Activated gamma-delta T cell (primary cell): ENCODE results near the gene SERINC3.

ENCODE experiments used
- DNase-seq: peaks from one replicate; lab custom pipeline; 2025; lab: John Stamatoyannopoulos, UW

Gene SERINC3

DNA sequence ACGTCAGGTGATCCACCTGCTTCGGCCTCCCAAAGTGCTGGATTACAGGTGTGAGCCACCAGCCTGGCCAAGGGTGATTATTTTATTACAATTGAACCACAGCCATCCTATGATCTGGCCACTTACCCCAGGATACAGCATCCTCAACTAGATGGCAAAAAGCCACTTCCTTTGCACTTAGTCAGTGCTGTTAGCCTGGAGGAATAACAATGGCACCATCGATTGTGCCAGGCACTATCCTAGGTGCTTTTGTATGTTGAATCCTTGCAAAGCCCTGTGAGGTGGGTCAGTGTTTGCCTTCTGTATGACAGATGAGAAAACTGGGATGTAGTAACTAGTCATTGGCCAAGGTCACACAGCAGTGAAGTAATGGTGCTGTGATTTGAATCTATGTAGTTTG is 57.4 kb downstream of the SERINC3 start:
- no peak for DNase-seq

DNA sequence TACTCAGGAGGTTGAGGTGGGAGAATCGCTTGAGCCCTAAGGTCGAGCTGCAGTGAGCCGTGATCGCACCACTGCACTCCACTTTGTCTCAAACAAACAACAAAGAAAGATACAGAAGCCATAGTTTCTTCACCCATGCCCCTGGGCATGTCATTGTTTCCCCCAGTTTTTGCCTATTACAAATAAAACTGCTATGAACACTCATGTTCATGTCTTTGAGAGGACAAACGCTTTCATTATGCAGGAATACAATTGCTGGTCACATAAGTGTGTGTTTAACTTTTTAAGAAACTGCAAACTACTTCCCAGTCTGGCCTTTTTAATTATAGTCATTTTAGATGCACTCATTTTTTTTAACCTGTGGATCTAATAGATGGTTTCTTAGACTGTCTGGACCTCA is 58.4 kb downstream of the SERINC3 start:
- DNase-seq: no peak

DNA sequence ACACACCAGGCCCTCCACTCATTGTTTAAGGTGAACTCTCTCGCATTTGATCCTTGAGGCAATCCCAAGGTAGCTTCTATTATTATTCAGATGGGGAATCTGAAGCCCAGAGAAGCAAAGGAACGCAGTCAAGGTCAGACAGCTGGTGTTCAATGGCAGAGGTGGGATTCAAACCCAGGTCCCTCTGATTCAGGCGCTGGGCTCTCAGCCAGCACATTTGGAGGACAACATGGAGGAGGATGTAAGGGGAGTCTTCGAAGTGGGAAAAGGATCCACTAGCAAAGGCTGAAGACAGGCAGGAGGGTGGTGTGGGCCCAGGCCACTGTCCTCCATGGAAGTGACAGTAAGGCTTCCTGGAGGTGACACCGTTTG is 60.1 kb downstream of the SERINC3 start:
- no peak for DNase-seq

DNA sequence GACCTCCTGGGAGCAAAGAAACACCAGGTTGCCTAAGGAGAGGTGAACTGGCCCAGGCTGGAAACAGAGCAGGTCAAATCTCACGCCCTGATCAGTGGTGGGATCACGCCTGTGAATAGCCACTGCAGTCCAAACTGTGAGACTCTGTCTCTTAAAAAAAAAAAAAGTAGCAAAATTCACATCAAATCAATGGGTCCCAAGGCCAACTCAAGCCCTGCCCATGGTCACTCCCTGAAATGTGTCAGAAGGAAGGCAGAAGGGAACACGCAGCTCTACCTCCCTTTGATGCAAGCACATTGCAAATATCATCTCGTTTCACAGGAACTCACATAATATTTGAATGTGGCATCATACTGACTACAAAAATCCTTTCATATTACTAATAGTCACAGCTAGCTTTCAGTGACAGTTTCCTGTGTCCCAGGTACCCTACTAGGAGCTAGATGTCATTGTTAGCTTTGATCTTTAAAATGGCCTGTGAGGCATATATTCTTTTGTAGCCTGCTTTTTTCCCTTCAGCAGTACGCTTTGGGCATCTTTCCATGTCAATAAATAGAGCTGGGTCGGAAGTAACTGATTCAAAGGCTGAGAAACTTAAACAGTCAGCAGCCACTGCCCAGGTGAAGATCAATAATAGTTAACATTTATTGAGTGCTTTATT is 60.6 kb downstream of the SERINC3 start:
- DNase-seq: no peak

DNA sequence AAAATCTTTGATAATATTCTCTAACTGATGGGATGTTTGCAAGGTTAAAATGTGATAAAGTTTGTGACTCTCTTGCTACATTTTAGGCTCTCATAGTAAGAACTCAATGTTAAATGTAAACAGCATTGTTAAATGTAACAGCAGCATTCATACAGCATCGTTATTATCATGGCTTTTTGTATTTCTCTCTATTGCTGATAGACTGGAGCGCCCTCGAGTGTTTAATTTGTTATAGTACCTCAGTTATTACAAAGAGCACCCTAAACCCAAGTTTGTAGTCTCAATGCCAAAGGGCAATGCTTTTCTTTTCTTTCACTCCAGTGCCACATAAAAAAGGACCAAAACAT is 61.1 kb downstream of the SERINC3 start:
- DNase-seq: no peak

DNA sequence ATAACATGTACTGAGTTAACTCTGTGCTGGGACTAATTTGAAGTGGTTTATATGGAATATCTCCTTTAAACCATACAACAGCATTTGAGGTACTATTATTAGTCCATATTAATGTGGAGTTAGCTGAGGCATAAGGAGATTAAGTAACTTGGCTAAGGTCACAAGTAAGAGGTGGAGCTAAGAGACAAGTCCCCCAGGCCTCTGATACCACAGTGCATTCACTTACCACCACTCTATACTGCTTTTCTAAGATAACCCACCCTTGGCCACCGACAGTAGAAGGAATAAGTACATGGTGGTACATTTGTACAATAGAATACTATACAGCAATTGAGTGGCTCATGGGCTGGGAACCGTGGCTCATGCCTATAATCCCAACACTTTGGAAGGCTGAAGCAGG is 62.6 kb downstream of the SERINC3 start:
- DNase-seq: no peak

DNA sequence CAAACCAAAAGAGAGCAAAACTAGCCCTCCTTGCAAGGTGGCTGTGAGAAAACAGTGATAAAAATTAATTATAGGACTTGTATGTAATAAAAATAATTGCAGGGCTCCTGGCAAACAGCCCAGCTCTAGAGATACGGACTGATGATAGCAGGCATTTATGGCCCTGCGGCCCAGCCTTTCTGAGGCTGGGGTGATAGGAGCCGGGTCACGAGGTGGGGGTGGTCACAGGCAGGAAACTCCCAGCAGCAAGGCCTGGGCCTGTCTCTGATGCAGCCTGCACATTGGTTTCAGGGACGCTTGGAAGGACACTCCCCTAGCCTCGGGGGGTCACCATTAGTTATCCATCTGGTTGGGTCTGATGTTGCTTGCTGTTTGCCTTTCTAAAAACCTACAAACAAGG is 64.9 kb downstream of the SERINC3 start:
- no peak for DNase-seq

DNA sequence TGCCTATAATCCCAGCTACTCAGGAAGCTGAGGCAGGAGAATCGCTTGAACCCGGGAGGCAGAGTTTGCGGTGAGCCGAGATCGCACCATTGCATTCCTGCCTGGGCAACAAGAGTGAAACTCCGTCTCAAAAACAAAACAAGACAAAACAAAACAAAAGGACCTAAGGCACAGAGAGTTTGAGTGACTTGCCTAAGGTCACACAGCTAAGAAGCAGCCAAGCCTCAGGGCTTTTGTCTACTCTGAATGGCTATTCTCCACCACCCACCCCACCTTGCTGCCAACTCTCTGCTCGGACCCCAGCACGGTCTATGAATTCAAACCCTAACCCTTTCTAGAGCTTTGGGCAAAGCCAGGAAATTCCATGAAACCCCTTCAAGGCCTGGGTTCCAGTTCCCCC is 65.3 kb downstream of the SERINC3 start:
- no peak for DNase-seq

DNA sequence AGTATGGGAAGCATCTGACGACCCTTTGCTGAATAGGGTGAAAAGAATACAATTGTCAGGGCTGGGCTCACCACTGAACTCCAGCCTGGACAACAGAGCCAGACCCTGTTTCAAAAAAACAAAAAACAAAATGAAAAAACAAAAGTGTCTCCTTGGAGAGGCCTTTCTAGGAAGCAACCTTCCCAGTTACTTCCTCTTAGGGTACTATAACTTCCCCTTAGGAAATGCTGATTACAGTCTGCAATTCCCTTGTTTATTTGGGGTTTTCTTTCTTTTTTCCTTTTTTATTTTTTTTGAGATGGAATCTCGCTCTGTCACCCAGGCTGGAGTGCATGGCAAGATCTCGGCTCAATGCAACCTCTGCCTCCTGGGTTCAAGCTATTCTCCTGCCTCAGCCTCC is 66.7 kb downstream of the SERINC3 start:
- DNase-seq: no peak

DNA sequence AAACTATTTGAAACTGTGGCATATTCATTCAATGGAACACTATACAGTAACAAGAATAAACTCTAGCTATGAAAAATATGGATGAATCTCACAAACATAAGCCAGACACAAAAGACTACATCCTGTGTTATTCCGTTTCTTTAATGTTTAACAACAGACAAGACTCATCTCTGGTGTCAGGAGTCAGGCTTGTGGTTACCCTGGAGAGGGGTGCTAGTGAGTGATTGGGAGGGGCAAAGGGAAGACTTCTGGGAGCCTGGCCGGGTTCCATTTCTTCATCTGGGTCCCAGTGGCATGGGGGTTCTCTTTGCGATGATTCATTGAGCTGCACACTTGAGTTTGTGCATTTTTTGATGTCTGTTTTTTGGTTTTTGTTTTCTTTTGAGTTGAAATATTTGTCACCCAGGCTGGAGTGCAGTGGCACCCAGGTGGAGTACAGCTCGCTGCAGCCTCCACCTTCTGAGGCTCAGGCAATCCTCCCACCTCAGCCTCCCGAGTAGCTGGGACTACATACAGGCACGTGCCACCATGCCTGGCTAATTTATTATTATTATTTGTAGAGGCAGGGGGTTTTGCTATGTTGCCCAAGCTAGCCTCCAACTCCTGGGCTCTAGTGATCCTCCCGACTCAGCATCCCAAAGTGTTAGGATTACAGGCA is 67.4 kb downstream of the SERINC3 start:
- DNase-seq: no peak

DNA sequence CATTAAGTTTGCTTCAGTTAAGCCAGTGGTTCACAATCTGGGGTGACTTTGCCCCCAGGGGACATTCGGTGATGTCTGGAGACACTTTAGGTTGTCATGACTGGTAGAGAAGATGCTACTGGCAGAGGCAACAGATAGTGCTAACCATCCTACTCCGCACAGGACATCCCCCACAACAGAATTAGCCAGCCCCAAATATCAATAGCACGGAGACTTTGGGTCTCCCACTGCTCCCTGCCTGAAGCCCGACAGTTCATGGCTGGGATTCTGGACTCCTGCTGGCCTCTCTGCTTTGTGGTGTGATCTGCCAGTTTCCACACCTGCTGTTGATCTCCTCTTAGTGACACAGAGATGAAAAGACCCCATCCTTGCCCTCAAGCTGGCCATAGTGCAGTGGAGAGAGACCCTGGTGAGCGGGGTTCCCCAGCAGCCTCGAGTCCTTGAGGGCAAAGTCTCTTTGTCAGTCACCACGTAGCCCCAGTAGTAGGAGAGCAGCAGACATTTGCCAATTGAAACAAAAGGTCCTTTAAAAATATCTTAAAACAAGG is 70.9 kb downstream of the SERINC3 start:
- DNase-seq: no peak

DNA sequence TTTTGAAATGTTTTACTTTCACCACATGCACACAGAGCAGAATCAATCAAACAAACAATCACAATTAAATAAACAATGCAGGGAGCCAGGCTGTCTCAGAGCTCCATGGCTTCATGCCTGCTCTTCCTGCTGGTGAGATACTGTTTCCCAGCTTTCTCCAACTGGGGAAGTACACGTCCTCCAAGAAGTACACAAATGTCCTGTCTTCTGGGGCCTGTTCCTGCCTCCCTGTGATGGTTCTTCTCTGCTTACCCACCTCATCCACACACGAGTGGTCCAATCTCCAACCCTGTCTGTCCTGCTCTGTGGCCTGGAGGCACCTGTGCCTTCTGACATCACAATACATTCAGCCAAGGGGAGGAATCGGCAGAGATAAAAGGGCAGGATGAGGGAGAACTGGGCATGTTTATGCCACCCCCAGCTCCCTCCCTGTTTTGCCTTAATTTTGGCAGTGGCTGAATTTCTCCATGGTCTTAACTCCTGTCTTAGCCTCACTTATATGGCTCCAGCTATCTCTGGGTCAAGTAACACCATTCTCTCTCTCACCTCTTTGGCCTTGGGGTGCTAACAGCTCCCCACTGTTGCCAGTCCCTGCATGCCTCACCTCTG is 71.5 kb downstream of the SERINC3 start:
- DNase-seq: no peak

DNA sequence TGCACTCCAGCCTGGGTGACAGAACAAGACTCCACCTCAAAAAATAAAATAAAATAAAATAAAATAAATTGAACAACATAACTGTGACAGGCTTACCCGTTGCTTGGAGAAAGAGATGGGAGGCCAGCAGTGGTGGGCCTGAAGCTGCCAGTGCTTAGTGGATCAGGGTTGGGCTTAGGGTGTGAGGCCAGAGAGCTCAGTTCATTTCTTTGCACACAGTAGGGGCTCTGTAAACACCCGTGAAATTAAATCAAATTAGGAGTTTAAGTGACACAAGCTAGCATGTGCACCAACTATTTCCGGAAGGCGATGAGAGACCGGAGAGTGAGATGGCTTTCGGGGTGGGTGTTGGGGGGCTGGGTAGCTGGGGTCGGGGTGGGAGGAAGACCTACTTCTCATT is 72.0 kb downstream of the SERINC3 start:
- DNase-seq: no peak

DNA sequence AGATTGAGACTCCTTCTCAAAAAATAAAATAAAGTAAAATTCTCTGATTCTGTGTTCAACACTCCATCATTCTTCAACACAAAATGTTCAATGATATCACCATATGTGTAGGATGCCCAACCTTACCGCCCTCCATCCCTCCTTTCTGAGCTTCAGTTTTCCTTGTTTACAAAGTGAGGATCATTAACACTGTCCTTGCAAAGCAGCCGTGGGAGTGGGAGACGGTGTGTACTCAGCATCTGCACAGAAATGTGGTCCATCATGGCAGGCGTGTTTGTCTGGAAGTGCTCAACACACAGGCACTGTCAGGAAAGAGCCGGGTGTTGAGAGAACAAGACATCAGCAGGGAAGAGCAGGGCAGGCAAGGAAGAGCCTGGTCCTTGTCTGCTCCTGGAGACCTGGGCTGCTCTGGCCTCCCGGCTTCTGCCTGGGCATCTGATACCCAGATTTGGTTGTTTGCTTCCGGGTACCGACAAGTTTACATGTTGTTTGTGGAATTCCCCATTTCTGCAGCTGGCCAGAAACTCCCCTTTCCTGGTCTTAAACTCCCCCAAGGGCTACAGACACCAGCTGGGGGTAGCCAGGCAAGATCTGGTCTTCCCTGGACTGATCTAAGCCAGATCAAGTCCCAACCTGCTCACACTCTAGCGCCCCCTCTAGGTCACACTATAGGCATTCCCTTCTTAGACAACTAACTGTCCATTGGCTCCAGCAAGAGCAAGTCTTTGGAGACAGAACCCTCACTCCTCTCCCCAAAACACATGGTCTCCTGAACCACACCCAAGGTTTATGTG is 72.9 kb downstream of the SERINC3 start:
- DNase-seq: no peak

DNA sequence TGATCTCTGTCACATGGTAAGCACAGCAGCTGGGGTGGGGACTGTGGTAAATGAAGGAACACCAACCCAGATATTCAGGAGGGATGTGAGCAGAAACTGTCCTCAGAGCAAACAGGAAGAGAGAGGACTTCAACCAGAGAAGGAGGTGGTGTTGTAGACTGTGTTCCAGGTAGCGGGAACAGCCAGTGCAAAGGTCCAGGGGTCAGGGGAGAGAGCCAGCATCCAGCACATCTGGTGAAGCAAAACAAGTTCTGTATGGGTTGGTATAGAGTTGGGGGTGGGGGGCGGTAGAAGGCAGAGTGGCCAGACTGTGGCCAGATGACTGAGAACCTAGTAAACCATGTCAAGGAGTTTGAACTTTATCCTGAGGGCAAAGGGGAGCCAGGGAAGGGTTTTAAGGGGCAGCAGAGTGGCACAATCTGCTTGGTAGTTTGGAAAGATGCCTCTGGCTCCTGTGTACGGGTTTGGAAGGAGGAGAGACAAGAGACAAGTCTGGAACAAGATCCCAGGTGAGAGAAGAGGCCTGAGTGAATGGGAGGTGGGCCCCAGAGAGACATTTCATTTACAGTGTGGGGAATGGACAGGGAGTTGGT is 73.9 kb downstream of the SERINC3 start:
- DNase-seq: no peak
